Caki2 (cell line): ENCODE results near the gene LRRC61. TPM values are rescaled to one million over a fixed set of nuclear protein-coding genes. Genes with fewer than 3 reads are reported as not detected.
A peak's percentile ranks its signal among the peaks of the same experiment; 100 is the strongest.

Experiments used
- DNase-seq: peaks from one replicate; pipeline ENCODE4 v3.0.0-alpha.2; 2015; ENCODE audit warnings: low read depth
- in situ Hi-C: cut with HindIII; loops from 2 replicates; pipeline ENCODE4 v1.10.0; 2016; ENCODE audit warnings: low sequenced_read_pairs, low pct_unique_long_range_greater_than_20kb, mixed read lengths
- total RNA-seq: library from RNA; depleted of rRNA; stranded (reverse); fragments of >200 nt; shearing (Covaris generic); gene quantifications from 2 replicates; pipeline ENCODE4 v1.2.3, GENCODE V29; 2014; ENCODE audit warnings: low replicate concordance

LRRC61 gene
- total RNA-seq, 1 experiment from 2014 or later = 54.9 TPM

GRCh38 chr7:150340024-150340749, 17.0 kb downstream of the LRRC61 start:
- DNase-seq = peak; percentile 33
- in situ Hi-C loops = no loop called here

- in situ Hi-C loops = no loop called here
- no peak for DNase-seq
These were observed 17.7 kb downstream of the LRRC61 start for GRCh38 chr7:150340875-150341262.

- in situ Hi-C loops = no loop called here
- DNase-seq = no peak
These were observed 18.3 kb downstream of the LRRC61 start, which contains the start of gene RARRES2 for GRCh38 chr7:150341263-150342120. Gene RARRES2 (minus strand): TSS chr7:150341629. CDS start chr7:150340609, 1,020 bp downstream.

- no peak for DNase-seq
- in situ Hi-C loops = no loop called here
These were observed 18.9 kb downstream of the LRRC61 start for GRCh38 chr7:150342121-150342408.

- in situ Hi-C loops = no loop called here
- DNase-seq = no peak
These were observed 20.1 kb downstream of the LRRC61 start for GRCh38 chr7:150343225-150343624.

GRCh38 chr7:150344299-150344698, 21.1 kb downstream of the LRRC61 start:
- in situ Hi-C loops = no loop called here
- DNase-seq = no peak

- no peak for DNase-seq
- in situ Hi-C loops = no loop called here
These were observed 21.9 kb downstream of the LRRC61 start for GRCh38 chr7:150345012-150345411.

- no peak for DNase-seq
- in situ Hi-C loops = no loop called here
These were observed 23.8 kb downstream of the LRRC61 start for GRCh38 chr7:150346922-150347321.

GRCh38 chr7:150351587-150352194, 28.5 kb downstream of the LRRC61 start:
- in situ Hi-C loops = no loop called here
- DNase-seq = no peak

- DNase-seq = no peak
- in situ Hi-C loops = no loop called here
These were observed 32.5 kb downstream of the LRRC61 start for GRCh38 chr7:150355666-150356059.

- peak; percentile 46 for DNase-seq
- in situ Hi-C loops = no loop called here
These were observed 33.2 kb downstream of the LRRC61 start for GRCh38 chr7:150356265-150356897.

GRCh38 chr7:150357270-150357669, 34.1 kb downstream of the LRRC61 start:
- DNase-seq = no peak
- in situ Hi-C loops = no loop called here

GRCh38 chr7:150357771-150358427, 34.7 kb downstream of the LRRC61 start:
- in situ Hi-C loops = no loop called here
- no peak for DNase-seq

- in situ Hi-C loops = no loop called here
- DNase-seq = no peak
These were observed 35.3 kb downstream of the LRRC61 start for GRCh38 chr7:150358433-150358832.

- DNase-seq = no peak
- in situ Hi-C loops = no loop called here
These were observed 36.0 kb downstream of the LRRC61 start for GRCh38 chr7:150358988-150359621.

- in situ Hi-C loops = no loop called here
- DNase-seq = no peak
These were observed 36.6 kb downstream of the LRRC61 start for GRCh38 chr7:150359622-150360362.

GRCh38 chr7:150360363-150361058, 37.4 kb downstream of the LRRC61 start:
- DNase-seq = no peak
- in situ Hi-C loops = no loop called here
